PC-3 (cell line): ENCODE measurements around the gene SOX18. TPM values are rescaled to one million over a fixed set of nuclear protein-coding genes. Genes with fewer than 3 reads are reported as not detected.

Experiments used
- ATAC-seq: fragments of 200-7000 bp; cut with Tn5 transposase; 2 replicates; pipeline ENCODE4 v1.9.1; 2020; ENCODE audit warnings: mild to moderate bottlenecking, moderate library complexity
- BruUV-seq: library from RNA; stranded (reverse); fragments of 400-500 nt; replicated peaks from 2 replicates; lab custom pipeline; 2021; lab: Mats Ljungman, UMichigan
- CTCF ChIA-PET: fragments of 300-600 bp; sonication (Branson Sonifier 250); formaldehyde crosslinking; loops from one replicate; lab custom pipeline; 2022; ENCODE audit warnings: antibody characterized with exemption; lab: Charles Lee
- POLR2A ChIA-PET: fragments of 300-600 bp; sonication (Branson Sonifier 250); formaldehyde crosslinking; loops from one replicate; lab custom pipeline; 2022; ENCODE audit warnings: antibody characterized with exemption; ENCODE audit not compliant: unreplicated experiment; lab: Charles Lee
- DNase-seq: peaks from one replicate; pipeline ENCODE4 v3.0.0-alpha.2; 2015
- H2AFZ ChIP-seq: fragments of 300-600 bp; sonication (generic); 2 replicates; pipeline ENCODE4 v1.6.0; 2016; ENCODE audit warnings: antibody characterized with exemption, low read length
- H3F3A ChIP-seq: fragments of 300-600 bp; sonication (generic); one replicate; pipeline ENCODE4 v1.6.0; 2017; ENCODE audit warnings: antibody characterized with exemption, low read length, control low read depth, mild to moderate bottlenecking; ENCODE audit not compliant: unreplicated experiment
- H3K27ac ChIP-seq: fragments of 300-600 bp; sonication (generic); 2 replicates; pipeline ENCODE4 v1.5.1; 2016; ENCODE audit warnings: mild to moderate bottlenecking, low read length
- H3K27me3 ChIP-seq: fragments of 300-600 bp; sonication (generic); 2 replicates; pipeline ENCODE4 v1.6.1; 2016; ENCODE audit warnings: low read length, mixed read lengths
- H3K36me3 ChIP-seq: fragments of 300-600 bp; sonication (generic); 2 replicates; pipeline ENCODE4 v1.6.1; 2016; ENCODE audit warnings: low read depth, mixed run types, low read length, mixed read lengths
- H3K4me1 ChIP-seq: fragments of 300-600 bp; sonication (generic); 2 replicates; pipeline ENCODE4 v1.5.1; 2016; ENCODE audit warnings: low read length; ENCODE audit not compliant: insufficient read depth
- H3K4me2 ChIP-seq: fragments of 300-600 bp; sonication (generic); 2 replicates; pipeline ENCODE4 v1.6.0; 2016; ENCODE audit warnings: low read length
- H3K4me3 ChIP-seq: fragments of 300-600 bp; sonication (generic); 2 replicates; pipeline ENCODE4 v1.5.1; 2016; ENCODE audit warnings: mild to moderate bottlenecking, low read length, mixed read lengths
- H3K79me2 ChIP-seq: fragments of 300-600 bp; sonication (generic); 2 replicates; pipeline ENCODE4 v1.6.1; 2017; ENCODE audit warnings: low read length, mixed read lengths
- H3K9ac ChIP-seq: fragments of 300-600 bp; sonication (generic); 2 replicates; pipeline ENCODE4 v1.6.0; 2016; ENCODE audit warnings: mild to moderate bottlenecking, low read length
- H3K9me2 ChIP-seq: fragments of 300-600 bp; sonication (generic); replicated peaks from 2 replicates; pipeline ENCODE4 v1.6.1; 2016; ENCODE audit warnings: mixed run types, low read length, mixed read lengths
- H3K9me3 ChIP-seq: fragments of 300-600 bp; sonication (generic); 2 replicates; pipeline ENCODE4 v1.6.1; 2016; ENCODE audit warnings: low read length, mixed read lengths
- H4K20me1 ChIP-seq: fragments of 300-600 bp; sonication (generic); 2 replicates; pipeline ENCODE4 v1.6.1; 2016; ENCODE audit warnings: low read length, mixed read lengths
- CTCF ChIP-seq: fragments of 300-600 bp; sonication (generic); conservative IDR thresholded peaks from 2 replicates; pipeline ENCODE4 v1.5.1; 2017; ENCODE audit warnings: antibody characterized with exemption, low read depth, mild to moderate bottlenecking, low read length
- EZH2 ChIP-seq: fragments of 300-600 bp; sonication (generic); IDR thresholded peaks from one replicate; pipeline ENCODE4 v1.6.1; 2017; ENCODE audit warnings: antibody characterized with exemption, mild to moderate bottlenecking, low read length; ENCODE audit not compliant: unreplicated experiment
- EZH2phosphoT487 ChIP-seq: fragments of 300-600 bp; sonication (generic); IDR thresholded peaks from 2 replicates; pipeline ENCODE4 v1.6.1; 2018; ENCODE audit warnings: mild to moderate bottlenecking, antibody characterized with exemption, low read length, borderline replicate concordance
- intact Hi-C: fragments of 100-400 bp; cut with micrococcal nuclease; formaldehyde crosslinking; loops from 2 replicates; pipeline ENCODE4 v1.9.0; 2023
- total RNA-seq: library from RNA; depleted of rRNA; stranded (reverse); fragments of >200 nt; gene quantifications from 2 replicates; pipeline ENCODE4 v1.2.3, GENCODE V29; 2014

Gene SOX18
- total RNA-seq, 1 experiment from 2014 or later: 1.5 TPM

DNA sequence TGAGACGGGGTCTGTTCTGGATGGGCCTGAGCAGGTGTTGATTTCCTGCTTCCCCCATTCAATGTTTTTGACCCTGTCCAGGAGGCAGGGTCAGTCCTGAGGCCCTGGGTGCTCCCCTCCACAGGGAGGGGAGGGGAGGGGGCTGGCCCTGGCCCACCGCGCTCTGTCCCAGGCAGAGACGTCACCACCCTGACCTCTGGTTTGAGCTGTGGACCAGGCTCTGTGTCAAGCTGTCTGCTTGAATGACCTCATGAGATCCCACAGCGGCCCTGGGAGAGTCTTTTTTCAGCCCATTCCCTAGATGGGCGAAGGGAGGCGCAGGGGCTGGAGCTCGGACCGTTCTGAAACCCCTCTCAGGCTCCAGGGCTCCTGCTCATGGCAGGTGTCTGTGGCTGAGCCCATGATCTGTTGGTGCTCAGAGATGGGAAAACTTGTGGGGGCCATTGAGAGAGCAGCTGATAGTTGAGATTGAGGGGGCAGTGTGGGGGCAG lies 43.6 kb upstream of the SOX18 start:
- H3K36me3 ChIP-seq: no peaks in the 10 kb centered on the region
- no peak overlapping the region for H3K4me3 ChIP-seq
- CTCF ChIA-PET: no interaction called here
- no peak overlapping the region for H3K4me2 ChIP-seq
- no TSS peak for BruUV-seq
- TF ChIP-seq EZH2 (no peak), EZH2phosphoT487 (no peak), CTCF (no peak)
- no peaks in the 10 kb centered on the region for H3K79me2 ChIP-seq
- no peaks in the 10 kb centered on the region for H4K20me1 ChIP-seq
- POLR2A ChIA-PET: no interaction called here
- no peak overlapping the region for H3K27ac ChIP-seq
- no peaks in the 10 kb centered on the region for H3K27me3 ChIP-seq
- no peak overlapping the region for H2AFZ ChIP-seq
- H3K9ac ChIP-seq: no peak overlapping the region
- H3K9me2 ChIP-seq: no peaks in the 10 kb centered on the region
- no peak for DNase-seq
- no peaks in the 10 kb centered on the region for H3K4me1 ChIP-seq
- ATAC-seq: no peak
- intact Hi-C loops: no loop called here
- no peaks in the 10 kb centered on the region for H3K9me3 ChIP-seq
- no peaks in the 10 kb centered on the region for H3F3A ChIP-seq

GRCh38 chr20:64092258-64093012 lies 43.0 kb upstream of the SOX18 start:
- Histone ChIP-seq H3K9ac (no peak overlapping the region), H3F3A (no peaks in the 10 kb centered on the region), H3K9me2 (no peaks in the 10 kb centered on the region), H3K79me2 (no peaks in the 10 kb centered on the region), H3K27ac (no peak overlapping the region), H2AFZ (no peak overlapping the region), H3K27me3 (no peaks in the 10 kb centered on the region), H3K4me3 (no peak overlapping the region), H3K36me3 (no peaks in the 10 kb centered on the region), H4K20me1 (no peaks in the 10 kb centered on the region), H3K9me3 (no peaks in the 10 kb centered on the region), H3K4me1 (no peaks in the 10 kb centered on the region), H3K4me2 (no peak overlapping the region)
- no peak for TF ChIP-seq CTCF
- BruUV-seq: no TSS peak
- DNase-seq (no peak), ATAC-seq (no peak)
- POLR2A ChIA-PET: no interaction called here
- intact Hi-C loops: no loop called here
- CTCF ChIA-PET: no interaction called here

DNA sequence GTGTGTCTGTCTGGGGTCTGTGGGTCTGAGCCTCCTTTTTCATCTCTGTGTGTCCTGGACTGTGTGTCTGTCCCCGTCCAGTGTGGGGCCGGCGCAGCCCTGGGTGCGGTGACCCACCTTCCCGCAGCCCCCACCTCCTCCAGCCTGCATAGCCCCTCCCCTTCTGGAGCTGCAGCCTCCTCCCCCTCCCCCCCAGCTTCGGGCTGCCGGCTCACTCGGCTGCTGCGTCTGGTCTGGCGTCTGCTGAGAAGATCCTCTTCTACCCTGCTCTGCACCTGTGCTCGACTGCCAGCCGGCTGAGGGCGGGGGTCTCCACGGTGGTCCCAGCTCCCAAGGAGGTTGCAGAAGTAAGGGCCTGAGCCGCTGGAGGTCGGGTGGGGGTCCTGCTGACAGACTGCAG lies 42.3 kb upstream of the SOX18 start:
- no peaks in the 10 kb centered on the region for H3K27me3 ChIP-seq
- H4K20me1 ChIP-seq: no peaks in the 10 kb centered on the region
- H3K79me2 ChIP-seq: no peaks in the 10 kb centered on the region
- BruUV-seq: no TSS peak
- no peak overlapping the region for H3K27ac ChIP-seq
- intact Hi-C loops: no loop called here
- no peak overlapping the region for H3K9ac ChIP-seq
- no peaks in the 10 kb centered on the region for H3K9me3 ChIP-seq
- ATAC-seq (no peak), DNase-seq (no peak)
- no peaks in the 10 kb centered on the region; the same call in 1 of the 2 replicates for H3K4me1 ChIP-seq
- POLR2A ChIA-PET: no interaction called here
- H3K36me3 ChIP-seq: no peaks in the 10 kb centered on the region
- H2AFZ ChIP-seq: no peak overlapping the region
- TF ChIP-seq EZH2phosphoT487 (no peak), EZH2 (no peak)
- CTCF ChIA-PET: no interaction called here
- H3K4me3 ChIP-seq: no peak overlapping the region
- H3F3A ChIP-seq: no peaks in the 10 kb centered on the region
- H3K9me2 ChIP-seq: no peaks in the 10 kb centered on the region
- H3K4me2 ChIP-seq: no peak overlapping the region
